Measurements from ENCODE around the gene ASRGL1. TPM values are rescaled to one million over a fixed set of nuclear protein-coding genes. Genes with fewer than 3 reads are reported as not detected.

The ASRGL1 gene
- total RNA-seq, 2 experiments from 2014 or later, result 9.5 to 11.6 TPM

- H3K4me1 Mint-ChIP-seq (ENCODE audit: low read depth), result peaks cover 16% of the 10 kb centered on the region
- CTCF ChIA-PET, result interaction anchor here (0.9 to 8.2 kb wide), 6 partner anchors 12 to 137 kb away, joined by 3 to 96 read pairs (median 12); no protein-coding TSS in a partner anchor
- no peak overlapping the region for H3K4me3 Mint-ChIP-seq
- no peak overlapping the region for H3K27ac Mint-ChIP-seq
- no peaks in the 10 kb centered on the region for H3K36me3 Mint-ChIP-seq (ENCODE audit: low read depth)
- H3K27me3 Mint-ChIP-seq (ENCODE audit: low read depth), result no peaks in the 10 kb centered on the region
- DNase-seq, result no peak
- no peaks in the 10 kb centered on the region for H3K9me3 Mint-ChIP-seq
- intact Hi-C loops (cut with micrococcal nuclease), result no loop called here
Measured at GRCh38 chr11:62423012-62423411, 85.8 kb downstream of the ASRGL1 start.

DNA sequence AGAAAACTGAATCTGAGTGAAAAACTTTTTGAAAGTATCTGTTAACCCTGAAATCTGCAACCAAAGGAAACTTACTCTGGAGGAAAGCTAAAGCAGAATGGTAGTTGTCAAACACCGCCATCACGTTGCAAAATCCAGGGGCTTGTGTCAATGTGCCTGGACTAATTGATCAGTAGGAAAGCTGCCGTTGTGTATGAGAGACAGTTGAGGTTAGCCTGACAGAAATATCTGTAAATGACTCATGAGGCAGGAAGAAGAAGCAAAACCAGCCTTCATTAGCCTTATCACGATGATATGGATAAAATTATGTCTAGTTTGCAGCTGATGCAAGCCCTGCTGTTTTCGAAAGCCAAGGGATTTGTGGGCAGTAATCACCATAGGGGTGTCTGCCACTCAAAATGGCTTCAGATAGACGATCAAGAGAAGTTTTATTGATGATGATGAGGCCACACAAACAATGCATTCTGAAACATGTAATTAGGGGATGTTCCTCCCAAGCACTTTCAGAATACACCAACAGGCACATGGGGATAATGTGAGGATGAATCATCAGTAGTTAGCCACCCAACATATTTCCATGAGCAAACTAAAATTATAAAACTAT lies 90.5 kb downstream of the ASRGL1 start:
- intact Hi-C loops (cut with micrococcal nuclease), result no loop called here
- Mint-ChIP-seq H3K4me3 (peak overlapping the region; percentile 0), H3K4me1 (ENCODE audit: low read depth) (peaks cover 28% of the 10 kb centered on the region), H3K36me3 (ENCODE audit: low read depth) (no peaks in the 10 kb centered on the region), H3K27ac (peak overlapping the region; percentile 54), H3K27me3 (ENCODE audit: low read depth) (no peaks in the 10 kb centered on the region), H3K9me3 (no peaks in the 10 kb centered on the region)
- DNase-seq, result peak; percentile 28
- CTCF ChIA-PET, result interaction anchor here (0.7 to 8.2 kb wide), 5 partner anchors 8 to 146 kb away, joined by 3 to 96 read pairs (median 5); partner anchors contain the start of genes EEF1G and SCGB1A1

DNA sequence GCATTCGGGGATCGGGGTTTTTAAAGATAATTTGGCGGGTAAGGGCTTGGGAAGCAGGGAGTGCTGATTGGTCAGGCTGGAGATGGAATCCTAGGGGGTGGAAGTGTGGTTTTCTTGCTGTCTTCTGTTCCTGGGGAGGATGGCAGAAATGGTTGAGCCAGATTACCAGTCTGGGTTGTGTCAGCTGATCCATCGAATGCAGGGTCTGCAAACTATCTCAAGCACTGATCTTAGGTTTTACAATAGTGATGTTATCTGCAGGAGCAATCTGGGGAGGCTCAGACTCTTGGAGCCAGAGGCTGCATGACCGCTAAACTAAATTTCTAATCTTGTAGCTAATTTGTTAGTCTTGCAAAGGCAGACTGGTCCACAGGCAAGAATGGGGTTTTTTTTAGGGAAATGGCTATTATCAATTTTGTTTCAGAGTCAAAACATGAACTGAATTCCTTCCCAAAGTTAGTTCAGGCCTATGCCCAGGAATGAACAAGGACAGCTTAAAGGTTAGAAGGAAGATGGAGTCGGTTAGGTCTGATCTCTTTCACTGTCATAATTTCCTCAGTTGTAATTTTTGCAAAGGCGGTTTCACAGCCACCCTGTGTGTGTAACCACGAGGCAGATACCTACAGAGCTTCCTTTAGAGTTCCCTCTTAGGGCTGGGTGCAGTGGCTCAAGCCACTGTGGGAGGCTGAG lies 91.8 kb downstream of the ASRGL1 start:
- peaks cover 35% of the 10 kb centered on the region for H3K4me1 Mint-ChIP-seq (ENCODE audit: low read depth)
- H3K27me3 Mint-ChIP-seq (ENCODE audit: low read depth), result no peaks in the 10 kb centered on the region
- intact Hi-C loops (cut with micrococcal nuclease), result no loop called here
- no peak overlapping the region for H3K4me3 Mint-ChIP-seq
- no peak for DNase-seq
- CTCF ChIA-PET, result interaction anchor here (0.6 to 8.2 kb wide), 8 partner anchors 10 to 259 kb away, joined by 3 to 96 read pairs (median 4); partner anchors contain the start of gene SCGB1A1
- H3K9me3 Mint-ChIP-seq, result no peaks in the 10 kb centered on the region
- H3K27ac Mint-ChIP-seq, result no peak overlapping the region
- H3K36me3 Mint-ChIP-seq (ENCODE audit: low read depth), result no peaks in the 10 kb centered on the region

DNA sequence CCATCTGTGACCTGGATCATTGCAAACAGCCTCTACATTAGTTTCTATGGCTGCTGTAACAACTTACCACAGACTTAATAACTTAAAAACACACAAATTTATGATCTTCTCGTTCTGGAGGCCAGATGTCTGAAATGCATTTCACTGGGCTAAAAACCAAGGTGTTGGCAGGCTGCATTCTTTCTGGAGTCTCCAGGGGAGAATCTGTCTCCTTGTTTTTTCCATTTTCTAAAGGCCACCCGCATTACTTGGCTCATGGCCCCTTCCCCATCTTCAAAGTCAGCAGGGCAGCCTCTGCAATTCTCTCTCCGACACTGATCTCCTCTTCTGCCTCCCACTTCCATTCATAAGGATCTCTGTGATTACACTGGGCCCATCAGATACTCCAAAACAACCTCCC lies 93.2 kb downstream of the ASRGL1 start:
- CTCF ChIA-PET, result interaction anchor here (1.1 kb wide), 1 partner anchor 260 kb away, joined by 3 read pairs; no protein-coding TSS in a partner anchor
- no peak for DNase-seq
- peak overlapping the region; percentile 6 for H3K27ac Mint-ChIP-seq
- no peaks in the 10 kb centered on the region for H3K9me3 Mint-ChIP-seq
- H3K36me3 Mint-ChIP-seq (ENCODE audit: low read depth), result no peaks in the 10 kb centered on the region
- no peak overlapping the region for H3K4me3 Mint-ChIP-seq
- no peaks in the 10 kb centered on the region for H3K27me3 Mint-ChIP-seq (ENCODE audit: low read depth)
- H3K4me1 Mint-ChIP-seq (ENCODE audit: low read depth), result peaks cover 39% of the 10 kb centered on the region
- intact Hi-C loops (cut with micrococcal nuclease), result no loop called here

DNA sequence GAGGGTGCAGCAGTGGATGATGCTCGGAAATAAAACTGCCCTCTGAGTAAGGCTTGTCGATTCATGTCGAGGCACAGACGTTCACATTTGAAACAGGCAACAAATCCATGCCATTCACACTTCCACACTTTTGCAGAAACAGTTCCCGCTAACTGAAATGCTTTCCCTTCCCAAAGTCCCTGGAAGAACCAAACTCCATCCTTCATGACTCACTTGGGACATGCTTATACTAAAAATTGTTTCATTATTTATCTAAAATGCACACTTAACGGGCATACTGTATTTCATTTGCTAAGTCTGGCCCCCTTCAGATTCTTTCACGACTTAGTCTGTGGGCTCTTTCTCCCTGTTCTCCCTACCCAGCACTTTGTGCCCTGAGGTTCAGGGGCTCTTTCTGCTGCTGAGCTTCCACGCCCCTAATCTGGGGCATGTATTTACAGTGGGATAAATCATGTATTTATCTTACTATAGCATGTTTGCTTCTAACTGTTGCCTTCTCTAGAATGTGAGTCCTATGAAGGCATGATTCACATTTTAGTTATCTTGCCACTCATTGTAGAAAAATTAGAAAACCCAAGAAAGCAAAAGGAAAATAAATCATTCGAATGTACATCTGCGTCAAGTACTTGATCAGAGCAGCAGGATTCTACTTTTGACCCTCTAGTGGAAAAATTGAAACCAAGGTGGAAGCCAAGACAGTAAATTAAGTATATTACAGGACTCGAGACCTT lies 94.1 kb downstream of the ASRGL1 start:
- H3K36me3 Mint-ChIP-seq (ENCODE audit: low read depth), result no peaks in the 10 kb centered on the region
- no peaks in the 10 kb centered on the region for H3K9me3 Mint-ChIP-seq
- no peak overlapping the region for H3K27ac Mint-ChIP-seq
- H3K4me1 Mint-ChIP-seq (ENCODE audit: low read depth), result peaks cover 44% of the 10 kb centered on the region
- H3K4me3 Mint-ChIP-seq, result no peak overlapping the region
- H3K27me3 Mint-ChIP-seq (ENCODE audit: low read depth), result no peaks in the 10 kb centered on the region
- CTCF ChIA-PET, result no interaction called here
- no peak for DNase-seq
- intact Hi-C loops (cut with micrococcal nuclease), result no loop called here

- intact Hi-C loops (cut with micrococcal nuclease), result no loop called here
- H3K27ac Mint-ChIP-seq, result no peak overlapping the region
- no peaks in the 10 kb centered on the region for H3K27me3 Mint-ChIP-seq (ENCODE audit: low read depth)
- H3K9me3 Mint-ChIP-seq, result no peaks in the 10 kb centered on the region
- no peaks in the 10 kb centered on the region for H3K36me3 Mint-ChIP-seq (ENCODE audit: low read depth)
- CTCF ChIA-PET, result no interaction called here
- no peak for DNase-seq
- peaks cover 34% of the 10 kb centered on the region for H3K4me1 Mint-ChIP-seq (ENCODE audit: low read depth)
- no peak overlapping the region for H3K4me3 Mint-ChIP-seq
Measured at GRCh38 chr11:62432695-62433094, 95.4 kb downstream of the ASRGL1 start.

GRCh38 chr11:62433141-62433903 lies 96.1 kb downstream of the ASRGL1 start:
- Mint-ChIP-seq H3K4me3 (no peak overlapping the region), H3K27me3 (ENCODE audit: low read depth) (no peaks in the 10 kb centered on the region), H3K4me1 (ENCODE audit: low read depth) (peaks cover 28% of the 10 kb centered on the region), H3K36me3 (ENCODE audit: low read depth) (no peaks in the 10 kb centered on the region), H3K27ac (no peak overlapping the region), H3K9me3 (no peaks in the 10 kb centered on the region)
- CTCF ChIA-PET, result no interaction called here
- intact Hi-C loops (cut with micrococcal nuclease), result no loop called here
- DNase-seq, result no peak

- CTCF ChIA-PET, result no interaction called here
- intact Hi-C loops (cut with micrococcal nuclease), result no loop called here
Measured at GRCh38 chr11:62433904-62434276, 96.6 kb downstream of the ASRGL1 start.

GRCh38 chr11:62435846-62436660 lies 98.8 kb downstream of the ASRGL1 start:
- H3K4me3 Mint-ChIP-seq, result no peak overlapping the region
- no peaks in the 10 kb centered on the region for H3K27me3 Mint-ChIP-seq (ENCODE audit: low read depth)
- DNase-seq, result no peak
- intact Hi-C loops (cut with micrococcal nuclease), result no loop called here
- no peak overlapping the region for H3K27ac Mint-ChIP-seq
- H3K4me1 Mint-ChIP-seq (ENCODE audit: low read depth), result peaks cover 23% of the 10 kb centered on the region
- CTCF ChIA-PET, result interaction anchor here (0.6 to 2.2 kb wide), 3 partner anchors 11 to 107 kb away, joined by 3 to 7 read pairs (median 3); no protein-coding TSS in a partner anchor
- H3K9me3 Mint-ChIP-seq, result no peaks in the 10 kb centered on the region
- no peaks in the 10 kb centered on the region for H3K36me3 Mint-ChIP-seq (ENCODE audit: low read depth)

More at GRCh38 chr11:62433904-62434276, 96.6 kb downstream of the ASRGL1 start:
- no peaks in the 10 kb centered on the region for H3K9me3 Mint-ChIP-seq
- no peak overlapping the region for H3K27ac Mint-ChIP-seq
- no peak overlapping the region for H3K4me3 Mint-ChIP-seq
- DNase-seq, result no peak
- peaks cover 24% of the 10 kb centered on the region for H3K4me1 Mint-ChIP-seq (ENCODE audit: low read depth)
- no peaks in the 10 kb centered on the region for H3K27me3 Mint-ChIP-seq (ENCODE audit: low read depth)
- H3K36me3 Mint-ChIP-seq (ENCODE audit: low read depth), result no peaks in the 10 kb centered on the region

DNA sequence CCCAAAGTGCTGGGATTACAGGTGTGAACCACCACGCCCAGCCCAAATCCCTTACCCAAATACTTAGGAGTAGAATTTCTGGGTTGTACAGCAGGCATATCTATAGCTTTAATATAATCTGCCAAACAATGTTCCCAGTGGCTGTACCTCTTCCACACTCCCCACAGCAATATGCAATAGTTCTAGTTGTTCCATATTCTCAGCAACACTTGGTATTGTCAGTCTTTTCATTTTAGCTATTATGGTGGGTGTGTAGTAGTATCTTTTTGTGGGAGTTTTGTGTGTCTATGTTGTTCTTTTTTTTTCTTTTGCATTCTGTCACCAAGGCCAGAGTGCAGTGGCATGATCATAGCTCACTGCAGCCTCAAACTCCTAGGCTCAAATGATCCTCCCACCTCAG lies 100.4 kb downstream of the ASRGL1 start:
- Mint-ChIP-seq H3K27ac (no peak overlapping the region), H3K27me3 (ENCODE audit: low read depth) (no peaks in the 10 kb centered on the region), H3K4me1 (ENCODE audit: low read depth) (peaks cover 19% of the 10 kb centered on the region), H3K9me3 (no peaks in the 10 kb centered on the region), H3K36me3 (ENCODE audit: low read depth) (no peaks in the 10 kb centered on the region), H3K4me3 (no peak overlapping the region)
- CTCF ChIA-PET, result interaction anchor here (1.1 kb wide), 1 partner anchor 43 kb away, joined by 3 read pairs; no protein-coding TSS in a partner anchor
- intact Hi-C loops (cut with micrococcal nuclease), result no loop called here
- no peak for DNase-seq

DNA sequence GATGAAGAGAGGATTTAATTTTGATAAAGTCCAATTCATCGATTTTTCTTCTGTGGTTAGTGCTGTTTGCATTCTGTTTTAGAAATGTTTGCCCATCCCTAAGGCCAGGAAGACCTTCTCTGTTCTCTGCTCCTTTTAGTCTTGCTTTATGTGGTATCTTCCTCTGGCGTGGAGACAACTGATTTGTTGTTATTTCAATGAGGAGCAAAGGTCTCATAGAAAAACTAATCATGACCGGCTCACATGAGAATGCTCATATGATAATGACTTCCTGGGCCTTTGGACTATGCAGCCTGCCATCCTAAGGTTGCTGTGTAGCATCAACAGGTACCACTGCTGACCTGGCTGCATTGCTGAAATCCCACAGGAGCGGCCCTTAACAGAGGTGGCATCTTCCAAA lies 101.4 kb downstream of the ASRGL1 start:
- no peaks in the 10 kb centered on the region for H3K27me3 Mint-ChIP-seq (ENCODE audit: low read depth)
- no peaks in the 10 kb centered on the region for H3K36me3 Mint-ChIP-seq (ENCODE audit: low read depth)
- no peak overlapping the region for H3K4me3 Mint-ChIP-seq
- intact Hi-C loops (cut with micrococcal nuclease), result no loop called here
- H3K9me3 Mint-ChIP-seq, result no peaks in the 10 kb centered on the region
- CTCF ChIA-PET, result no interaction called here
- no peak overlapping the region for H3K27ac Mint-ChIP-seq
- DNase-seq, result no peak
- peaks cover 15% of the 10 kb centered on the region for H3K4me1 Mint-ChIP-seq (ENCODE audit: low read depth)
